Parathyroid adenoma (tissue), 2 donors: Measurements from ENCODE around the gene ZC3H8.

Experiments
- H2AFZ ChIP-seq: fragments of 300-600 bp; sonication (generic); one replicate; pipeline ENCODE4 v1.7.0; 2017; ENCODE audit warnings: antibody characterized with exemption, mild to moderate bottlenecking
- H3K27ac ChIP-seq: fragments of 300-600 bp; sonication (generic); one replicate; pipeline ENCODE4 v1.7.0; 2017
- H3K27me3 ChIP-seq: fragments of 300-600 bp; sonication (generic); one replicate; pipeline ENCODE4 v1.7.0; 2017; ENCODE audit warnings: low read length; ENCODE audit not compliant: control insufficient read depth, insufficient read depth
- H3K36me3 ChIP-seq: fragments of 300-600 bp; sonication (generic); one replicate; pipeline ENCODE4 v1.7.0; 2017; ENCODE audit warnings: low read length; ENCODE audit not compliant: control insufficient read depth, insufficient read depth
- H3K4me1 ChIP-seq: fragments of 300-600 bp; sonication (generic); one replicate; pipeline ENCODE4 v1.7.0; 2017; ENCODE audit warnings: control low read depth
- H3K4me2 ChIP-seq: fragments of 300-600 bp; sonication (generic); one replicate; pipeline ENCODE4 v1.7.0; 2017; ENCODE audit warnings: low read length
- H3K4me3 ChIP-seq: fragments of 300-600 bp; sonication (generic); one replicate; pipeline ENCODE4 v1.7.0; 2017; ENCODE audit warnings: low read depth, low read length
- H3K79me2 ChIP-seq: fragments of 300-600 bp; sonication (generic); one replicate; pipeline ENCODE4 v1.7.0; 2017; ENCODE audit warnings: control low read depth
- H3K9ac ChIP-seq: fragments of 300-600 bp; sonication (generic); one replicate; pipeline ENCODE4 v1.7.0; 2017; ENCODE audit warnings: mild to moderate bottlenecking
- H3K9me3 ChIP-seq: fragments of 300-600 bp; sonication (generic); one replicate; pipeline ENCODE4 v1.7.0; 2017; ENCODE audit warnings: low read length; ENCODE audit not compliant: control insufficient read depth
- TF ChIP-seq, protein P1 (sequence below): fragments of 300-600 bp; sonication (generic); IDR thresholded peaks from one replicate; pipeline ENCODE4 v1.7.0; 2017; ENCODE audit warnings: antibody characterized with exemption, mild to moderate bottlenecking
- donor health status: primary hyperparathyroidism.

ZC3H8 gene

DNA sequence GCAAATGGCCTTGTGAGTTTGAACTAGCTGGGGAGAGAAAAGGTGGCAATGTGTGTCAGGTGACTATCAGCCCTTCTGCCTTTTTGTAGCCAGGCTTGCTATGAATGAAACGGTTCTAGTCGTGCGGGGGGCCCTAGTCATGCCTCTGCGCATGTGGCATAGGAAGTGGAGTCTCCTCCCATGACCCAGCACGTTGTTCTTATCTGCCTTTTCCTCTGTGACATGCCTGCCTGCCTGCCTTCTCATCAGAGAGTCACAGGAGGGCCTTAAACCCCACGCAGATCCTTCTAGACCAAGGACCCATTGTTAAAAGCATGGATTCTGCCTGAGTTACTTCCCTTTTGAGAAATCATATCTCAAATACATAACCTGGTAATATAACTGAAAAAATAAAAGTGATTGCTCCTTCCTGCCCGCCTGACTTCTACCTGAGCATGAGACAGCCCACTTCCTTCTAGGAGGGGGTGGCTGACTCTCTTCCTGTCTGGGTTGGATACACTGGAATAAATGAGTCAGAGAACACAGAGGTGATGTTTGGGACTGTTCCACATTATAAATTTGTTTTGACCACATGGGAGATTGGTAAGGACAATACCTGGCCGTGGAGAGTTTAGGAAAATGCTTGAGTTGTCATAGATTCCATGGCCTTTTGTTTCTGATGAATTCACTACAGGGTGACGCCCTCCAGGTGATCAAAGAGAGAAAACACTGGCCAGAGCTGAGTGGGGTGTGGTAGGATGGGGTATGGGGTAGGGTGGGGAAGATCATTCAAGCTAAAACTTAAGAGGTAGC lies 66.8 kb downstream of the ZC3H8 start:
- Histone ChIP-seq H3K27ac (no peak overlapping the region), H3K4me1 (no peaks in the 10 kb centered on the region), H3K36me3 (no peaks in the 10 kb centered on the region), H3K9me3 (no peaks in the 10 kb centered on the region), H3K4me2 (no peak overlapping the region), H3K4me3 (no peak overlapping the region), H3K9ac (no peak overlapping the region), H2AFZ (no peak overlapping the region), H3K79me2 (no peaks in the 10 kb centered on the region), H3K27me3 (no peaks in the 10 kb centered on the region)
- TF ChIP-seq, protein P1, sequence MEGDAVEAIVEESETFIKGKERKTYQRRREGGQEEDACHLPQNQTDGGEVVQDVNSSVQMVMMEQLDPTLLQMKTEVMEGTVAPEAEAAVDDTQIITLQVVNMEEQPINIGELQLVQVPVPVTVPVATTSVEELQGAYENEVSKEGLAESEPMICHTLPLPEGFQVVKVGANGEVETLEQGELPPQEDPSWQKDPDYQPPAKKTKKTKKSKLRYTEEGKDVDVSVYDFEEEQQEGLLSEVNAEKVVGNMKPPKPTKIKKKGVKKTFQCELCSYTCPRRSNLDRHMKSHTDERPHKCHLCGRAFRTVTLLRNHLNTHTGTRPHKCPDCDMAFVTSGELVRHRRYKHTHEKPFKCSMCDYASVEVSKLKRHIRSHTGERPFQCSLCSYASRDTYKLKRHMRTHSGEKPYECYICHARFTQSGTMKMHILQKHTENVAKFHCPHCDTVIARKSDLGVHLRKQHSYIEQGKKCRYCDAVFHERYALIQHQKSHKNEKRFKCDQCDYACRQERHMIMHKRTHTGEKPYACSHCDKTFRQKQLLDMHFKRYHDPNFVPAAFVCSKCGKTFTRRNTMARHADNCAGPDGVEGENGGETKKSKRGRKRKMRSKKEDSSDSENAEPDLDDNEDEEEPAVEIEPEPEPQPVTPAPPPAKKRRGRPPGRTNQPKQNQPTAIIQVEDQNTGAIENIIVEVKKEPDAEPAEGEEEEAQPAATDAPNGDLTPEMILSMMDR: no peak

DNA sequence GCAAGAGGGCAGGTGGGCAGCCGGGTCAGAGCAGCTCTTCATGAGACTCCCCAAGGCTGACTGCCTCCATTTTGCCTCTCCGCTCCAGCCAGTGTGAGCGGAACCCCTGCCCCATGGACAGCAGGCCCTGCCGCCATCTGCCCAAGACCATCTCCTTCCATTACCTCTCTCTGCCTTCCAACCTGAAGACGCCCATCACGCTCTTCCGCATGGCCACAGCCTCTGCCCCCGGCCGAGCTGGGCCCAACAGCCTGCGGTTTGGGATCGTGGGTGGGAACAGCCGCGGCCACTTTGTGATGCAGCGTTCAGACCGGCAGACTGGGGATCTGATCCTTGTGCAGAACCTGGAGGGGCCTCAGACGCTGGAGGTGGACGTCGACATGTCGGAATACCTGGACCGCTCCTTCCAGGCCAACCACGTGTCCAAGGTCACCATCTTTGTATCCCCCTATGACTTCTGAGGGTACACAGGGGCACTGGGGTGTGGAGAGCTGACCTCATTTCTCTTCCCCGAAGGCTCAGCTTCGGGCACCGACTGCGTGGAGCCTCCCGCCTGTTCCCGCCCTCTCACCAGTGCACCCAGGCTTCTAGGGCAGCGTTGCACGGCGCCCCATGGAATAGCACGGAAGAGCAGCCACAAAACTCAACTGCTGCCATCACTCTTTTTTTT lies 67.7 kb downstream of the ZC3H8 start:
- Histone ChIP-seq H3K4me1 (no peaks in the 10 kb centered on the region), H3K79me2 (no peaks in the 10 kb centered on the region), H3K9me3 (no peaks in the 10 kb centered on the region), H3K9ac (no peak overlapping the region), H3K4me3 (no peak overlapping the region), H3K4me2 (no peak overlapping the region), H2AFZ (no peak overlapping the region), H3K27me3 (no peaks in the 10 kb centered on the region), H3K27ac (no peak overlapping the region), H3K36me3 (no peaks in the 10 kb centered on the region)
- TF ChIP-seq, protein P1: no peak

DNA sequence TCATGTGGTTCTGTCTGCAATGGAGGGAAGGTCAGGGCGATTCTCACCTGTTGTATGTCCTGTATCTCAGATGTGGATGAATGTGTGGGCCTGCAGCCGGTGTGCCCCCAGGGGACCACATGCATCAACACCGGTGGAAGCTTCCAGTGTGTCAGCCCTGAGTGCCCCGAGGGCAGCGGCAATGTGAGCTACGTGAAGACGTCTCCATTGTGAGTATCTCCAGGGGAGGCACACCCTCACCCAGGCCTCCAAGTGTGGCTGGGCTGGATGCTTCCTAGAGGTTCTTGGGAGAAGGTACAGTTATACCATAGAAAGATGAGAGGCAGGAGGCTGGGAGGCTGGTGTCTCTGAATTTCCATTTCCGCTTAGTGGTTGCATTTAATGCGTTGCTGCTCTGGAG lies 69.7 kb downstream of the ZC3H8 start:
- H3K4me1 ChIP-seq: no peaks in the 10 kb centered on the region
- H2AFZ ChIP-seq: no peak overlapping the region
- no peak overlapping the region for H3K27ac ChIP-seq
- no peaks in the 10 kb centered on the region for H3K9me3 ChIP-seq
- TF ChIP-seq, protein P1: no peak
- H3K4me2 ChIP-seq: no peak overlapping the region
- H3K79me2 ChIP-seq: no peaks in the 10 kb centered on the region
- no peaks in the 10 kb centered on the region for H3K36me3 ChIP-seq
- H3K27me3 ChIP-seq: no peaks in the 10 kb centered on the region
- H3K4me3 ChIP-seq: no peak overlapping the region
- no peak overlapping the region for H3K9ac ChIP-seq

DNA sequence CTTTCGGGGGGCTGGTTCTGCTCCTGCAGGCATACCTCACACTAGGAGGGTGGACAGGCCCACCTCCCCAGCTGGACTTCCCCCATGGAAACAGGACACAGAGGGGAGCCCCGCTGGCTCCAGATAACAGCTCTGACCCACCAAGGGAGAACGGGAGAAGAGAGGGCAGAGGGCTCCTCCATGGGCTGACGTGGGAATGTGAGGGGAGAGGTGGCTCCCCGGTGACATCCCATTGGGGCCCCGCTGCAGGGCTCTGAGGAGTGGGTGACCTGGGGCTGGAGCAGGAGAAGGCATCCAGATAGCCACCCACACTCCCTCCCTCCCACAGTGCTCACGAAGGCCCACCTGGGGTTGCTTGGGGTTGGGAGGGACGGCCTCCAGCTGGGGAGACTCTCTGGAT lies 70.7 kb downstream of the ZC3H8 start:
- Histone ChIP-seq H3K4me2 (no peak overlapping the region), H3K36me3 (no peaks in the 10 kb centered on the region), H3K4me1 (no peaks in the 10 kb centered on the region), H3K27me3 (no peaks in the 10 kb centered on the region), H3K79me2 (no peaks in the 10 kb centered on the region), H3K4me3 (no peak overlapping the region), H2AFZ (no peak overlapping the region), H3K9ac (no peak overlapping the region), H3K27ac (no peak overlapping the region), H3K9me3 (no peaks in the 10 kb centered on the region)
- TF ChIP-seq, protein P1: no peak
